Keratinocyte (primary cell): ENCODE measurements around the gene MED27.

Source experiments
- CTCF ChIP-seq, 3 experiments: IDR thresholded peaks in 1 of 3; conservative IDR thresholded peaks in 1 of 3; optimal IDR thresholded peaks in 1 of 3; 2 replicates in 2 of 3; 3 replicates in 1 of 3; pipeline versions ENCODE3 to v1.5.1; 2011; ENCODE audit warnings: low read length in 3 of 3, mild to moderate bottlenecking in 3 of 3, moderate library complexity in 2 of 3, control low read depth in 1 of 3, inconsistent platforms in 1 of 3; ENCODE audit not compliant: insufficient read depth in 2 of 3; ENCODE audit errors: extremely low read depth in 1 of 3
- EZH2 ChIP-seq: IDR thresholded peaks from one replicate; pipeline ENCODE4 v1.6.1; 2012; ENCODE audit warnings: inconsistent platforms, mild to moderate bottlenecking, low read length, moderate library complexity

GRCh38 chr9:131831380-131832165 lies 248.1 kb downstream of the MED27 start:
- no peak for TF ChIP-seq CTCF (optimal IDR thresholded peaks at IDR 0.05 in 1 of 3, IDR thresholded peaks at IDR 0.05 in 1 of 3, conservative IDR thresholded peaks at IDR 0.05 in 1 of 3; ENCODE audit: extremely low read depth in 1 of 3, insufficient read depth in 2 of 3, low read length in 3 of 3)
- no peak for TF ChIP-seq EZH2
